ENCODE measurements around the gene DLL4.

GRCh38 chr15:40944510-40945296 lies 15.6 kb downstream of the DLL4 start:
- TF ChIP-seq POLR2A (IDR thresholded peaks at IDR 0.05; ENCODE audit: borderline replicate concordance, extremely low read depth, insufficient read depth, insufficient read length), result no peak
- TF ChIP-seq CTCF (IDR thresholded peaks at IDR 0.05 in 2 of 3, conservative IDR thresholded peaks at IDR 0.05 in 1 of 3; ENCODE audit: borderline replicate concordance in 1 of 3, insufficient read depth in 1 of 3, low read depth in 2 of 3, low read length in 2 of 3), result no peak
- TF ChIP-seq TCF7L2 (IDR thresholded peaks at IDR 0.05; ENCODE audit: borderline replicate concordance, extremely low read depth, insufficient read depth, insufficient read length), result no peak
- TF ChIP-seq POLR2AphosphoS5 (IDR thresholded peaks at IDR 0.05; ENCODE audit: low read depth, low read length), result no peak
- TF ChIP-seq YY1 (IDR thresholded peaks at IDR 0.05; ENCODE audit: extremely low read depth, insufficient replicate concordance, low read depth, low read length), result no peak
- TF ChIP-seq EZH2 (IDR thresholded peaks at IDR 0.05), result no peak
- TF ChIP-seq ZNF274 (IDR thresholded peaks at IDR 0.05; ENCODE audit: low read depth, low read length), result no peak
- TF ChIP-seq, protein P1, sequence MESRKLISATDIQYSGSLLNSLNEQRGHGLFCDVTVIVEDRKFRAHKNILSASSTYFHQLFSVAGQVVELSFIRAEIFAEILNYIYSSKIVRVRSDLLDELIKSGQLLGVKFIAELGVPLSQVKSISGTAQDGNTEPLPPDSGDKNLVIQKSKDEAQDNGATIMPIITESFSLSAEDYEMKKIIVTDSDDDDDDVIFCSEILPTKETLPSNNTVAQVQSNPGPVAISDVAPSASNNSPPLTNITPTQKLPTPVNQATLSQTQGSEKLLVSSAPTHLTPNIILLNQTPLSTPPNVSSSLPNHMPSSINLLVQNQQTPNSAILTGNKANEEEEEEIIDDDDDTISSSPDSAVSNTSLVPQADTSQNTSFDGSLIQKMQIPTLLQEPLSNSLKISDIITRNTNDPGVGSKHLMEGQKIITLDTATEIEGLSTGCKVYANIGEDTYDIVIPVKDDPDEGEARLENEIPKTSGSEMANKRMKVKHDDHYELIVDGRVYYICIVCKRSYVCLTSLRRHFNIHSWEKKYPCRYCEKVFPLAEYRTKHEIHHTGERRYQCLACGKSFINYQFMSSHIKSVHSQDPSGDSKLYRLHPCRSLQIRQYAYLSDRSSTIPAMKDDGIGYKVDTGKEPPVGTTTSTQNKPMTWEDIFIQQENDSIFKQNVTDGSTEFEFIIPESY (IDR thresholded peaks at IDR 0.05; ENCODE audit: extremely low read depth, insufficient replicate concordance, low read length), result no peak
- TF ChIP-seq, protein P2, sequence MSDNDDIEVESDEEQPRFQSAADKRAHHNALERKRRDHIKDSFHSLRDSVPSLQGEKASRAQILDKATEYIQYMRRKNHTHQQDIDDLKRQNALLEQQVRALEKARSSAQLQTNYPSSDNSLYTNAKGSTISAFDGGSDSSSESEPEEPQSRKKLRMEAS (IDR thresholded peaks at IDR 0.05), result no peak
- no peak for TF ChIP-seq ZFX (IDR thresholded peaks at IDR 0.05)
- no peak for TF ChIP-seq RAD21 (IDR thresholded peaks at IDR 0.05; ENCODE audit: low read depth)
- TF ChIP-seq EZH2phosphoT487 (IDR thresholded peaks at IDR 0.05; ENCODE audit: borderline replicate concordance), result no peak
- no peak for TF ChIP-seq CEBPB (IDR thresholded peaks at IDR 0.05; ENCODE audit: low read depth)

Measured in HCT116 (cell line).